Measurements from ENCODE around the gene GRIK2.
"Not testable (repeated sequence)": the region's sequence is repeated elsewhere in the genome, so short reads cannot be mapped to it uniquely, and the experiment has no call there.

The GRIK2 gene

GRCh38 chr6:101630941-101631340, 237.4 kb downstream of the GRIK2 start:
- DNase-seq (ENCODE audit: low spot score) = no peak

DNA sequence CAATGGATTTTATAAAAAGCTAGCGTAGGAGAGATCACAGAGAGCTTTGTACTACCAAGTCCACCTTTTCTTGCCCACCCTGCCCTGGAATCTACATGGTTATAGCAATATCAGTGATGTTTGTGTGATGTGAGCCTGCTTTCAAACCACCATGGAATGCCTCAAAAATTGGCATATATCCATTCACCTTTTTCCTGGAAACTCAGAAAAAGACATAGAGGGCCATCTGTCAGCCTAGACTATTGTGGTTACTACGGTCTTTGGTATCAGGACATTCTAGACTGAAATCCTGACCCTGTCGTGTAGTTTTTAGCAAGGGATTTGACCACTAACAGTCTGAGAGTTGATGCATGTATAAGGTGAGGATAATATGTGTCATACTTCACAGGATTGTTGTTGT, 239.6 kb downstream of the GRIK2 start:
- no peak for DNase-seq (ENCODE audit: low spot score)

GRCh38 chr6:101638865-101639264, 245.4 kb downstream of the GRIK2 start:
- not testable (repeated sequence) for DNase-seq (ENCODE audit: low spot score)

GRCh38 chr6:101640131-101640530, 246.6 kb downstream of the GRIK2 start:
- no peak for DNase-seq (ENCODE audit: low spot score)

GRCh38 chr6:101645770-101646169, 252.3 kb downstream of the GRIK2 start:
- no peak for DNase-seq (ENCODE audit: low spot score)

DNA sequence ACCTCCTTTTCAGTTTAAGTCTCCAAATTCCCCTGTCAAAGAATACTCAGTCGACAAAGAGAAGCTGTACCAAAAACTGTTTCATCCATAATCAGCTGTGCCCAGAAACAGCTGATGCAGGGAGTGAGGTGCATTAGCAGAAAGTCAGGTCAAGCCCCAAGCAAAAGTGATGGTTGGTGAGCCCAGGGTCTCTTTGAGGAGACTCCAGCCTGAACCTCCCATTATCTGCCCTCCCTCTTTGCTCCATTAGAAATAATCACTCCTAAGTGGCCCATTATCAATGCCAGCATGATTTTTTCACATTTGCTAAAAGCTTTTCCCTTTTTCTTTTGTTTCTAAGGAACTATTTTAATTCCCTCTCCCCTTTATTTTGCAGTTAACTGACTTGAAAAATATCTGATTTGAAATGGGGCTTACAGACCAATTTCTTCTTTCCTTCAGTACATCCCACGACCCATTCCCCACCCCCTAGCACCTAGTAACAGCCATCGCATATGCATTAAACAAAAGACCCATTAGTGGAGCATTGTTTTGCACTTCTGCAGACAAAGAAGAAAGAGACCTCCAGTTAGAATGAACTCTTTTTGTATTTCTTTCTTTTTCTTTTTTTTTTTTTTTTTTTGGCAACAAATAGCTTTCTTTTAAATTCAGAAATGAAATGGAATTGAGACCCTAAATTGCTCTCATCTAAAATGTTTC, 257.0 kb downstream of the GRIK2 start:
- DNase-seq (ENCODE audit: low spot score) = no peak

- DNase-seq (ENCODE audit: low spot score) = no peak
Observed at GRCh38 chr6:101652079-101652478, 258.6 kb downstream of the GRIK2 start.

DNA sequence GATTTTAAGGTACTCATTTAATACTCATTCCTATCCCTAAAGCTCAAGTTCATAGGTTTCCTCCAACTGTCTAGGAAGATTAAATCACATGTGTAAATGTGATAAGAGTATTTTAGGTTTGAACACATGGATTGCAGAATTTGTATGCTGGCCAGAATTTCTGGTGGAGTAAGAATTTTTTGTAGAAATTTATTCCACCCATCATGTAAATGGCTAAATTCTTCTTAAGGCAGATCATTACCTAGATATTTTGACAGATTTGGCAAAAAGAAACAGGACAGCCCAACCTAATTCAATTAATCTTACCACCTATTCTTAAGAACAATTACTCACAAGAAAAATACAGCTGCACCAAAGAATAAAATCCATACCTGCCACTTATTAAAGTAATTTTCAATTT, 261.6 kb downstream of the GRIK2 start:
- DNase-seq (ENCODE audit: low spot score) = no peak

GRCh38 chr6:101662111-101662897, 268.8 kb downstream of the GRIK2 start:
- no peak for DNase-seq (ENCODE audit: low spot score)

GRCh38 chr6:101663100-101663499, 269.6 kb downstream of the GRIK2 start:
- no peak for DNase-seq (ENCODE audit: low spot score)

DNA sequence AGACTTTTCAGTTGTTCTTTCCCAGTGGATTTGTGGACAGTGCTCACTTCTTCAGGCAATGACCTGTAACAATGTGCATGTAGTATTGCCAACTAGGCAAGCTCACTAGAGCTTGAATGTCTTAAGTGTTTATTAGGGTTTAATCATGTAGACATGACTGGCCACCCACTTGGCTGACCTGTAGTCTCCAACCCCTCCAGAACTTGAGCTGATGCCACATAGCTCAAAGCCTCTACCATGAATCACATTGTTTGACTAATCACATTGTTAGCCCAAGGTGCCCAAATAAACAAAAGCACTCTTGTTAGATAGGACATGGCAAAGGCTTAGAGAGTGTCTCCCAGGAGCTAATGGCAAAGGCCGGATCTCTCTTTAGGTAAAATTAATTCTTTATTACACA, 272.7 kb downstream of the GRIK2 start:
- no peak for DNase-seq (ENCODE audit: low spot score)

DNA sequence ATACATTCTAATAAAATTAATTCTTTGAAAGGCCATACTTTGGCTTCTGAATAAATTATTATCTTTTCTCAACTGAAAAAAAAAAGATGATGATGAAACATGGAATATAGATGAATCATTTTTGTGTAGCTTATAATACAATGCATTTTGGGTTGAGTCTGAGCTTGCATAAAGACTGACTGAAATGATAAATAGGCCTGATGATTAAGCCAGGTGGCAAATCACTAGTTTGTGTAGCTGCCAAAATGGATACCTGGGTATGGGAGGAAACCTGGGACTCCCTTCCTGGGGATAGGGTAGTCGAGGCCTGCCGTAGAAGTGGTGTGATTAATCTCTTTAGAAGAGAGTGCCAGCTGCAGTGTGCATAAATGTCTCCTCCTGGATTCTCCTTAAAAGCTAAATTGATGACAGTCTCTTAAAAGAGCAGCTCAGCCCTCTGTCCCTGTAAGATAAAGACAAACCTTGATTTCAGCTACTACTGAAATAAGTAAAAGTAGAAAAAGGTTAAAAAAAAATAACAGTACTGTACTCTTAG, 275.1 kb downstream of the GRIK2 start:
- DNase-seq (ENCODE audit: low spot score) = no peak

- no peak for DNase-seq (ENCODE audit: low spot score)
Observed at GRCh38 chr6:101676187-101676586, 282.7 kb downstream of the GRIK2 start.

GRCh38 chr6:101682937-101683336, 289.4 kb downstream of the GRIK2 start:
- DNase-seq (ENCODE audit: low spot score) = no peak

DNA sequence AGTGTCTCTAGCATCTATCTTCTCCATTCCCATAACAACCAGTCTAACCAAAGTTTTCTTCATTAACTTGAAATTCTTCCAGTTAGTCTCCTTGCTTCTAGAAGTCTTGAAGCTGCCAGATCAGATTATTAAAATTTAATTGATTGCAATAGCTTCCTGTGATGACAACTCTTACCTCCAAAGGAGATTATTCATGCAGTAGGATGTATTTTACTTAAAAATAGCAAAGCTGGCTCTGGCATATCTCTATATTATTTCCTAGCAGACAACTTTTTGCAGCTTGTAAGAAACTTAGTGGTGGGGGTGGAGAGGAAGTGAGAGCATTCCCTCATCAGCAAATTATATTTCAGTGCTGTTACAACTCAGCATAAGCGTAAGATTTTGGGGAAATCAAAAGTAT, 290.4 kb downstream of the GRIK2 start:
- DNase-seq (ENCODE audit: low spot score) = no peak

- DNase-seq (ENCODE audit: low spot score) = no peak
Observed at GRCh38 chr6:101686653-101687052, 293.1 kb downstream of the GRIK2 start.

- DNase-seq (ENCODE audit: low spot score) = no peak
Observed at GRCh38 chr6:101689156-101689555, 295.6 kb downstream of the GRIK2 start.

GRCh38 chr6:101689695-101690094, 296.2 kb downstream of the GRIK2 start:
- no peak for DNase-seq (ENCODE audit: low spot score)

- DNase-seq (ENCODE audit: low spot score) = no peak
Observed at GRCh38 chr6:101700655-101701054, 307.1 kb downstream of the GRIK2 start.

- no peak for DNase-seq (ENCODE audit: low spot score)
Observed at GRCh38 chr6:101703311-101703710, 309.8 kb downstream of the GRIK2 start.

GRCh38 chr6:101705866-101706265, 312.4 kb downstream of the GRIK2 start:
- no peak for DNase-seq (ENCODE audit: low spot score)

DNA sequence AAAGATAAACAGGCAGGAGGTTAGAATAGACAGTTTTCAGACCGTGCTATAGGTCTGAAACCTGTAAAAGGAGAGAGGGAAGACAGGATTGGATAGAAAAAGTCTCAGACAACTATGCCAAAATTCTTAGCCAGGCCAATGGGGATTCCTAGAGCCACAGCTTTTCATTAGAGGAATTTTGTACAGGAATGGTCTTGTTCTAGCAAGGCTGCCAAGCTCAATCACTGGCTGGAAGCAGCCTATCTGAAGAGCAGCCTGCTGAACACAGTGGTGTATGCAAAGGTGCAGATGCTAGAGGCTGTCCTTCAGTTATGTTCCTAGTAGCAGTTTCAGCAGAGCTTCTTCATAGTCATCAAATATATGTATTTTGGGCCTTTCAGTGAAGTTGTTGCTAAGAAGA, 313.1 kb downstream of the GRIK2 start:
- DNase-seq (ENCODE audit: low spot score) = no peak

DNA sequence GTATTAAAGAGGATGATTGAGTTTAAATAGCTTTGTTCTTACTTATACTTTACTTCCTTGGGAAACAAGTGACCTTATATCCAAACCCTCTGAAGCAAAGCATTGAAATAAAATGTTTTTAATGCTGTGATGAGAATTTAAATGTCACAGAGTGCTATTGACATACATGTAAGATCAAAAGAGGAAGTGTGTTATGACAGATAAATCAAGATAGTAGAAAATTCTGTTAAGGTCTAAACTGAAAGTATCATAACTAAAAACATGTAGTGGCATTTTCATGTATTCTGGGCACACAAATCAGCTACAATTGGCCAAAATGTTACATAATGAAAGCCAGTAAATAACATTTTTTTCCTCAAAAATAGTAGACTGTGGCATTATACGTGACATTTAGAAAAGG, 318.0 kb downstream of the GRIK2 start:
- DNase-seq (ENCODE audit: low spot score) = no peak

Data from NAMALWA (cell line).